Parathyroid adenoma (tissue), 2 donors: ENCODE data around the gene MPP1.

Experiments
- H2AFZ ChIP-seq: fragments of 300-600 bp; sonication (generic); one replicate; pipeline ENCODE4 v1.7.0; 2017; ENCODE audit warnings: antibody characterized with exemption, mild to moderate bottlenecking
- H3K27ac ChIP-seq: fragments of 300-600 bp; sonication (generic); one replicate; pipeline ENCODE4 v1.7.0; 2017
- H3K27me3 ChIP-seq: fragments of 300-600 bp; sonication (generic); one replicate; pipeline ENCODE4 v1.7.0; 2017; ENCODE audit warnings: low read length; ENCODE audit not compliant: control insufficient read depth, insufficient read depth
- H3K36me3 ChIP-seq: fragments of 300-600 bp; sonication (generic); one replicate; pipeline ENCODE4 v1.7.0; 2017; ENCODE audit warnings: low read length; ENCODE audit not compliant: control insufficient read depth, insufficient read depth
- H3K4me1 ChIP-seq: fragments of 300-600 bp; sonication (generic); one replicate; pipeline ENCODE4 v1.7.0; 2017; ENCODE audit warnings: control low read depth
- H3K4me2 ChIP-seq: fragments of 300-600 bp; sonication (generic); one replicate; pipeline ENCODE4 v1.7.0; 2017; ENCODE audit warnings: low read length
- H3K4me3 ChIP-seq: fragments of 300-600 bp; sonication (generic); one replicate; pipeline ENCODE4 v1.7.0; 2017; ENCODE audit warnings: low read depth, low read length
- H3K79me2 ChIP-seq: fragments of 300-600 bp; sonication (generic); one replicate; pipeline ENCODE4 v1.7.0; 2017; ENCODE audit warnings: control low read depth
- H3K9ac ChIP-seq: fragments of 300-600 bp; sonication (generic); one replicate; pipeline ENCODE4 v1.7.0; 2017; ENCODE audit warnings: mild to moderate bottlenecking
- H3K9me3 ChIP-seq: fragments of 300-600 bp; sonication (generic); one replicate; pipeline ENCODE4 v1.7.0; 2017; ENCODE audit warnings: low read length; ENCODE audit not compliant: control insufficient read depth
- TF ChIP-seq, protein P1 (sequence below): fragments of 300-600 bp; sonication (generic); IDR thresholded peaks from one replicate; pipeline ENCODE4 v1.7.0; 2017; ENCODE audit warnings: antibody characterized with exemption, mild to moderate bottlenecking
- donor health status: primary hyperparathyroidism.

Gene MPP1

DNA sequence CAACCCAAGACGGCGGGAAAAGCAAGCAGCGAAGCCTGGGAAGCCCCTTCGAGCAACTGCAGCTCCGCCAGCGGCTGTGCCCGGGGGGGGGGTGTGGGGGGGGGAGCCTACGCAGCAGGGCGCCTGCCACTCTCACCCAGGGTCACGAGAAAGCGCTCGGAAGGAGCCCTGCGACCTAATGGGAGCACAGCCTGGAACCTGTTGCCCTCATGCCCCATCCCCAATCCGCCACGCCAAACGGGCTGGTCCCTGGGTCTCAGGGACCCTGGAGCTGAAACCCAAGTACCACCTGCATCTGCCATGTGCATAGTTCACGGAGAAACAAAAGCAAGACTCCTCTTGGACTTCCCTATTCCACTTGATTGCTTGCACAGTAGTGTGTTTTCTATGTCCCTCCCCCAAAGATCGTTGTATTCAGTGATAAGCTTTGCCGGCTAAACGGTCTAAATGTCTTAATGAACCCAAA, 54.0 kb downstream of the MPP1 start:
- no peaks in the 10 kb centered on the region for H3K9me3 ChIP-seq
- no peaks in the 10 kb centered on the region for H3K36me3 ChIP-seq
- TF ChIP-seq, protein P1, sequence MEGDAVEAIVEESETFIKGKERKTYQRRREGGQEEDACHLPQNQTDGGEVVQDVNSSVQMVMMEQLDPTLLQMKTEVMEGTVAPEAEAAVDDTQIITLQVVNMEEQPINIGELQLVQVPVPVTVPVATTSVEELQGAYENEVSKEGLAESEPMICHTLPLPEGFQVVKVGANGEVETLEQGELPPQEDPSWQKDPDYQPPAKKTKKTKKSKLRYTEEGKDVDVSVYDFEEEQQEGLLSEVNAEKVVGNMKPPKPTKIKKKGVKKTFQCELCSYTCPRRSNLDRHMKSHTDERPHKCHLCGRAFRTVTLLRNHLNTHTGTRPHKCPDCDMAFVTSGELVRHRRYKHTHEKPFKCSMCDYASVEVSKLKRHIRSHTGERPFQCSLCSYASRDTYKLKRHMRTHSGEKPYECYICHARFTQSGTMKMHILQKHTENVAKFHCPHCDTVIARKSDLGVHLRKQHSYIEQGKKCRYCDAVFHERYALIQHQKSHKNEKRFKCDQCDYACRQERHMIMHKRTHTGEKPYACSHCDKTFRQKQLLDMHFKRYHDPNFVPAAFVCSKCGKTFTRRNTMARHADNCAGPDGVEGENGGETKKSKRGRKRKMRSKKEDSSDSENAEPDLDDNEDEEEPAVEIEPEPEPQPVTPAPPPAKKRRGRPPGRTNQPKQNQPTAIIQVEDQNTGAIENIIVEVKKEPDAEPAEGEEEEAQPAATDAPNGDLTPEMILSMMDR: no peak
- H3K4me2 ChIP-seq: peak overlapping the region; percentile 38
- no peaks in the 10 kb centered on the region for H3K27me3 ChIP-seq
- no peak overlapping the region for H3K9ac ChIP-seq
- H2AFZ ChIP-seq: no peak overlapping the region
- H3K4me3 ChIP-seq: no peak overlapping the region
- H3K27ac ChIP-seq: no peak overlapping the region
- peaks cover 6% of the 10 kb centered on the region for H3K4me1 ChIP-seq
- H3K79me2 ChIP-seq: no peaks in the 10 kb centered on the region

DNA sequence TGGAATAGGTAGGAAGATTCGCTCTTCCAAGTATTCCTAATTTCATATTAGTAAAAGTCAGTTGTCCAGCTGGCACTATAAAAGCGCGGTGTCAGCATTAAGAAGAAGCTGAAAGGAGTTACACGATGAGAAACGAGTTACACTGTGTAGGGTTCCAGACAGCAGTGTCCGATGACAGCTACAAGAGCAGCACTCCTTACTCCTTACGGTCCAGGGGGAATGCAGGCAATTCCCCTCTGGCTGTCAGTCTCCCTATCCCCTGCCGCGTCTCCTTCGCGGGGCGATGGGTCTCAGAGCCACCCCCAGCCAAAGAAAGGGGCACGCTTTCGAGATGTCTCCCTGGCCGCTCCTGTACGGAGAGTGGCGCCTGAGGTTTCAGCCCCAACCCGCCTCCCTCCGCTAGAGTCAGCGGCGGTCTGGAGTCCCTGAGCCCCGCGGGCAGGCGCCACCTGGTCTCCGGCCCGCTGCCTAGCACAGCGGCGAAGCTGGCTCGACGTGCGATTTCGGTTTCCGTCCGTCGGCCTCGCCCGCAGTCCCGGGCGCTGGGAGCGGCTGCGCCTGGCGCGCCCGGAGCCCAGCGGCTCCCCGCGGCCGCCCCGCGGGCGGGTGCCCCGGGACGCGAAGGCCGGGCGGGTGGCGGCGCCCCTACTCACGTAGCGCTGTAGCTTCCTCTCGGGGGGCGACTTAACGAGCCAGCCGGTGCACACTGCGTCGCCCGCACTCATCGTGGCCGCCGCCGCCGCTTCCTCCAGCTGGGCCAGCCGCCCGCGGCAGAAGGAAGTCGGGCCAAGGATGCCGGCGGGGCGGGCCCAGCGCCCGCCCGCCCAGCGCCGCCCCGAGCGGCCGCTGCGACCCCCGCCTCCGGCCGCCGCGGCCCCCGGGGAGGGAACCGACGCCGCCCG, 54.7 kb downstream of the MPP1 start, which contains the start of gene GAB3:
GAB3 (minus strand) TSS at position 777 of the 902 bp plus-strand sequence; CDS start at position 725, 52 bp downstream.
- Histone ChIP-seq H3K9me3 (no peaks in the 10 kb centered on the region), H3K36me3 (no peaks in the 10 kb centered on the region), H3K79me2 (no peaks in the 10 kb centered on the region), H3K4me3 (peak within 1 kb of the TSS; percentile 52), H3K27me3 (no peaks in the 10 kb centered on the region), H2AFZ (peak within 1 kb of the TSS; percentile 73), H3K4me1 (peaks cover 6% of the 10 kb centered on the region), H3K9ac (no peak within 1 kb of the TSS), H3K27ac (peak within 1 kb of the TSS; percentile 69), H3K4me2 (peak within 1 kb of the TSS; percentile 38)
- TF ChIP-seq, protein P1: no peak

DNA sequence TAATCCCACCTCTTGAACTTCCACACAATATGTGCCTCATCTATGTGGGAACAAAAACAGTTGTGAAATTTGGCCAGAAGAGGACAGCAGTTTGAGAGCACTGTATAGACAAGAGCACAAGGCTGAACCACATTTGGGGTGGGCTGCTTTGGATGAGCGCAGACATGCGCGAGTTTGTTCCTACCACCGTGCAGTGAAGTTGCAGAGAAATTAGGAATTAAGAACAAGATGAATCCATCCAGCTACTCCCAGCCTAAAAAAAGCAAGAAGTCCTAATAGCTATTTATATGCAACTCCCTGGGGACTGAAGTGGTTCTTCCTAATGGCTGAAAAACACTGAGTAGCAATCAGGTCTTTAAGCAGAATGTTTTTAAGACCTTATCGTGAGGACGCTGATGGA, 55.4 kb downstream of the MPP1 start:
- Histone ChIP-seq H3K4me3 (peak overlapping the region; percentile 52), H3K9me3 (no peaks in the 10 kb centered on the region), H3K27me3 (no peaks in the 10 kb centered on the region), H3K4me1 (peaks cover 6% of the 10 kb centered on the region), H3K9ac (no peak overlapping the region), H3K27ac (peak overlapping the region; percentile 69), H2AFZ (peak overlapping the region; percentile 73), H3K36me3 (no peaks in the 10 kb centered on the region), H3K4me2 (peak overlapping the region; percentile 37), H3K79me2 (peaks cover 4% of the 10 kb centered on the region)
- TF ChIP-seq, protein P1: no peak

DNA sequence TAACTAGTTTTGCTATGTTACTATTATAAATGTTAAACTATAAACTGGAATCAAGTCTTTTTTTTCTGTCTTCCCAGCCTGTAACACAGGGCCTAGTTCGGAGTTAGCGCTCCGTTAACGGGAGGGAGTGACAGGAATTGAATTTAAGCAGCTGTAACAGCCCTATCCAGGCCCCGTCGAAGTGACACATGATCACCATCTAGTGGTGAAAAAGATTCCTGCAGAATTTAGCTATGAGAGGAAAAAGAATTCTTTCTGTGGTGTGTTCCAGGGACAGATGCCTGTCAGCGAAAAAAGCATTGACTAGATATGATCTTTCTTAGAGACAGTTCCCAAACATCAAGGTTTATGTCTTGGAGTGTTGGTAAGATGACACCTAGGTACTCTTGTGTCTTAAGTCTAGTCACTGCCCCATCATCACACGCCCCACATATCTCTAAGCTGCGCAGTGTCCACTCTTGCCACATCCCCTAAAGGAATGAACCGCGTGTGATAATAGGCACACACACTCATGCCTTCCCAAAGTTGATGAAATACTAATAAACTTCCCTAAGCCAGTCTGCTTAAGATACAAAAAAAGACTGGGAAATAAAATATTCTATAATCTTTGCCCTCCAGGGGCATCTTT, 56.5 kb downstream of the MPP1 start:
- Histone ChIP-seq H3K79me2 (peaks cover 5% of the 10 kb centered on the region), H2AFZ (peak overlapping the region; percentile 51), H3K4me3 (no peak overlapping the region), H3K27ac (no peak overlapping the region), H3K36me3 (no peaks in the 10 kb centered on the region), H3K4me2 (peak overlapping the region; percentile 15), H3K9ac (no peak overlapping the region), H3K27me3 (no peaks in the 10 kb centered on the region), H3K9me3 (no peaks in the 10 kb centered on the region), H3K4me1 (peaks cover 6% of the 10 kb centered on the region)
- TF ChIP-seq, protein P1: peak; percentile 78
